Breast epithelium (tissue), 4 donors: Measurements from ENCODE around the gene ABR. TPM values are rescaled to one million over a fixed set of nuclear protein-coding genes. Genes with fewer than 3 reads are reported as not detected.
"Not testable (repeated sequence)": the region's sequence is repeated elsewhere in the genome, so short reads cannot be mapped to it uniquely, and the experiment has no call there.

Experiments used
- DNase-seq, 2 donors: peaks; one replicate each; pipeline ENCODE4 v3.0.0-alpha.2; 2019; ENCODE audit warnings: low spot score in 2 of 2
- H3K27ac ChIP-seq, 2 donors: fragments of 200-600 bp; sonication (generic) in 1 of 2; one replicate each; pipeline ENCODE4 v1.5.1; 2016 to 2019; ENCODE audit warnings: mild to moderate bottlenecking in 1 of 2
- H3K27me3 ChIP-seq, 2 donors: fragments of 200-600 bp; sonication (generic) in 1 of 2; one replicate each; pipeline versions ENCODE4 v1.5.1 to v1.6.0; 2017 to 2019; ENCODE audit warnings: control low read depth in 1 of 2, mild to moderate bottlenecking in 1 of 2
- H3K36me3 ChIP-seq: fragments of 200-600 bp; one replicate; pipeline ENCODE4 v1.5.1; 2019
- H3K4me1 ChIP-seq, 2 donors: fragments of 200-600 bp; sonication (generic); one replicate each; pipeline ENCODE4 v1.5.1; 2016 to 2019; ENCODE audit warnings: control low read depth in 1 of 2
- H3K4me3 ChIP-seq, 3 donors: fragments of 200-600 bp; sonication (generic); 1 replicate in 2 of 3; 2 replicates in 1 of 3; pipeline ENCODE4 v1.5.1; 2016 to 2019; ENCODE audit warnings: mild to moderate bottlenecking in 3 of 3, moderate library complexity in 2 of 3
- H3K9me3 ChIP-seq, 2 donors: fragments of 200-600 bp; sonication (generic) in 1 of 2; one replicate each; pipeline ENCODE4 v1.5.1; 2016 to 2019; ENCODE audit warnings: control low read depth in 1 of 2
- POLR2A ChIP-seq: fragments of 450-650 bp; IDR thresholded peaks from one replicate; pipeline ENCODE4 v1.6.1; 2016; ENCODE audit warnings: antibody characterized with exemption, mild to moderate bottlenecking, moderate library complexity
- POLR2AphosphoS5 ChIP-seq, 3 donors: sonication (generic); formaldehyde crosslinking; IDR thresholded peaks; one replicate each; pipeline ENCODE4 v1.6.1; 2017; ENCODE audit warnings: antibody characterized with exemption in 3 of 3
- intact Hi-C: fragments of 100-400 bp; cut with DNase I; formaldehyde crosslinking; loops from one replicate; pipeline ENCODE4 v1.15.1; 2023; ENCODE audit warnings: low total_unique reads
- total RNA-seq, 3 donors: library from RNA; depleted of rRNA; stranded (reverse); fragments of >200 nt; gene quantifications; one replicate each; pipeline ENCODE4 v1.1.0, GENCODE V29; 2016
- TF ChIP-seq, protein P1 (sequence below), 3 donors: fragments of 450-650 bp; IDR thresholded peaks; one replicate each; pipeline ENCODE4 v1.5.1; 2016 to 2017; ENCODE audit warnings: antibody characterized with exemption in 3 of 3, mild to moderate bottlenecking in 3 of 3, moderate library complexity in 3 of 3

Gene ABR
- total RNA-seq, 3 donors from 2014 or later, result 63.5 to 77.0 (median 75.0) TPM

DNA sequence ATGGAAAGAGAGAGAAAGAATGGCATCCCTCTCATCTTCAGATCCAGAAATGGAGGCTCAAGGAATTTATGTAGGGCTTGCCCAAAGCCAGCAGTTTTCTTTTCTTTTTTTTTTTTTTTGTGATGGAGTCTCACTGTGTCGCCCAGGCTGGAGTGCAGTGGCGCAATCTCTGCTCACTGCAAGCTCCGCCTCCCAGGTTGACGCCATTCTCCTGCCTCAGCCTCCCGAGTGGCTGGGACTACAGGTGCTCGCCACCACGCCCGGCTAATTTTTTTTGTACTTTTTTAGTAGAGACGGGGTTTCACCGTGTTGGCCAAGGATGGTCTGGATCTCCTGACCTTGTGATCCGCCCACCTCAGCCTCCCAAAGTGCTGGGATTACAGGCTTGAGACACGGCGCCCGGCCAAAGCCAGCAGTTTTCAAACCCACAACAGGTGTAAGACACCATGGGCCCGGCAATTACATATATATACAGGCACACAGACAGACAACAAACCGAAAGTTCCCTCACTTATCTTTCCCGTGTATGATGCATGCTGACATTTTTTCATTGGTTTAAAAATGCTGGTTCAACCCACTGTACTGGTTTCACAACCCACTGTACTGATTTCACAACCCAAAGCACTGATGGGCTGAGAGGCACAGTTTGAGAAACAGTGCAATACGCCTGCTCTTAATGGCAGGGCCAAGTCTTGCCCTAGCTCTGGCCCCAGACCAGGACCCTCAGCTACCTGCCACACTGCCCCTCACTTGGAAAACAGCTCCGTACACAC lies 81.6 kb downstream of the ABR start:
- H3K27ac ChIP-seq, result peak overlapping the region; percentile 4 to 20
- TF ChIP-seq POLR2AphosphoS5 (IDR thresholded peaks at IDR 0.05), result peak in 1 of 3 donors; percentile 49
- DNase-seq, intact Hi-C loops, H3K9me3 ChIP-seq, H3K27me3 ChIP-seq, H3K4me1 ChIP-seq, H3K36me3 ChIP-seq: not testable (repeated sequence)
- peak overlapping the region in 1 of 3 donors; percentile 29 for H3K4me3 ChIP-seq

DNA sequence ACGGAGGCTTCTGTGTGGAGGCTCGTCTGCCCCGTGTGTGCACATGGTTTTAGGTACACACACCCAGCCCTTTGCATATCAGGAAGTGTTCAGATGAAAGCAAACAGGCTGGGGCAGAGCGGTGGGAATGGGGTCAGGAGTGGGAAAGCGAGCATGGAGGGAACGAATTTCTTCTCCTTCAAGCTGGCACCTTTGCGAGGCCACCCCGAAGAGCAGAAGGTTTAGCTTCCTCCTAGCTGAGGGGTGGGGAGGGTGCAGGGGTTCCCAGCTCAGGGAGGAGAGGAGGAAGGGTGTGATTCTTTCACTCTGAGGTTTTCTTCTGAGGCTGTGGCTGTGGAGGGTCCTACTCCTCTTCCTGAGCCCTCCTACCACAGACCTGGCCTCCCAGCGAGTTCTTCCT lies 83.6 kb downstream of the ABR start:
- no peak for DNase-seq
- Histone ChIP-seq H3K9me3 (no peaks in the 10 kb centered on the region), H3K27ac (peak overlapping the region; percentile 76 to 89), H3K27me3 (no peaks in the 10 kb centered on the region), H3K4me3 (no peak overlapping the region), H3K36me3 (no peaks in the 10 kb centered on the region), H3K4me1 (peaks cover 9 to 10% of the 10 kb centered on the region in 2 donors)
- TF ChIP-seq POLR2AphosphoS5 (IDR thresholded peaks at IDR 0.05) (no peak), POLR2A (no peak)
- TF ChIP-seq, protein P1, sequence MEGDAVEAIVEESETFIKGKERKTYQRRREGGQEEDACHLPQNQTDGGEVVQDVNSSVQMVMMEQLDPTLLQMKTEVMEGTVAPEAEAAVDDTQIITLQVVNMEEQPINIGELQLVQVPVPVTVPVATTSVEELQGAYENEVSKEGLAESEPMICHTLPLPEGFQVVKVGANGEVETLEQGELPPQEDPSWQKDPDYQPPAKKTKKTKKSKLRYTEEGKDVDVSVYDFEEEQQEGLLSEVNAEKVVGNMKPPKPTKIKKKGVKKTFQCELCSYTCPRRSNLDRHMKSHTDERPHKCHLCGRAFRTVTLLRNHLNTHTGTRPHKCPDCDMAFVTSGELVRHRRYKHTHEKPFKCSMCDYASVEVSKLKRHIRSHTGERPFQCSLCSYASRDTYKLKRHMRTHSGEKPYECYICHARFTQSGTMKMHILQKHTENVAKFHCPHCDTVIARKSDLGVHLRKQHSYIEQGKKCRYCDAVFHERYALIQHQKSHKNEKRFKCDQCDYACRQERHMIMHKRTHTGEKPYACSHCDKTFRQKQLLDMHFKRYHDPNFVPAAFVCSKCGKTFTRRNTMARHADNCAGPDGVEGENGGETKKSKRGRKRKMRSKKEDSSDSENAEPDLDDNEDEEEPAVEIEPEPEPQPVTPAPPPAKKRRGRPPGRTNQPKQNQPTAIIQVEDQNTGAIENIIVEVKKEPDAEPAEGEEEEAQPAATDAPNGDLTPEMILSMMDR (IDR thresholded peaks at IDR 0.05), result no peak
- intact Hi-C loops, result no loop called here

DNA sequence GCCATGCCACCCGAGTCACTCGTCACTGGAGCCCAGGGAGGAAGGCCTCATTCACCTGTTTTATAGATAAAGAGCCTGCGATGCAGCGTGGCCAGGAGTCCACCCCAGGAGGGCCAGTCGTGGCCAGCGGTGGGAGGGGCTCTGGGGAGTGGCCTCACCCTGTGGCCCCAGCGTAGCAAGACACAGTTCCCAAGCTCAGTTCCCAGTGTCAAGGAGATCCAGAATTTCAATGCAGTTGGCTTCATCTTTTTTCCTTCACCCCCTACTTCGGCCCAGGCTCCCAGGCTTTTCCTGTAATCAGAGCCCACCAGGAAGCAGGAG lies 84.0 kb downstream of the ABR start:
- no peaks in the 10 kb centered on the region for H3K9me3 ChIP-seq
- peaks cover 9 to 10% of the 10 kb centered on the region in 2 donors for H3K4me1 ChIP-seq
- peak overlapping the region in 1 of 3 donors; percentile 8 for H3K4me3 ChIP-seq
- H3K27ac ChIP-seq, result peak overlapping the region; percentile 76 to 89
- intact Hi-C loops, result no loop called here
- H3K36me3 ChIP-seq, result no peaks in the 10 kb centered on the region
- no peak for DNase-seq
- H3K27me3 ChIP-seq, result no peaks in the 10 kb centered on the region
- TF ChIP-seq, protein P1 (IDR thresholded peaks at IDR 0.05), result no peak
- TF ChIP-seq POLR2A (no peak), POLR2AphosphoS5 (IDR thresholded peaks at IDR 0.05) (no peak)

DNA sequence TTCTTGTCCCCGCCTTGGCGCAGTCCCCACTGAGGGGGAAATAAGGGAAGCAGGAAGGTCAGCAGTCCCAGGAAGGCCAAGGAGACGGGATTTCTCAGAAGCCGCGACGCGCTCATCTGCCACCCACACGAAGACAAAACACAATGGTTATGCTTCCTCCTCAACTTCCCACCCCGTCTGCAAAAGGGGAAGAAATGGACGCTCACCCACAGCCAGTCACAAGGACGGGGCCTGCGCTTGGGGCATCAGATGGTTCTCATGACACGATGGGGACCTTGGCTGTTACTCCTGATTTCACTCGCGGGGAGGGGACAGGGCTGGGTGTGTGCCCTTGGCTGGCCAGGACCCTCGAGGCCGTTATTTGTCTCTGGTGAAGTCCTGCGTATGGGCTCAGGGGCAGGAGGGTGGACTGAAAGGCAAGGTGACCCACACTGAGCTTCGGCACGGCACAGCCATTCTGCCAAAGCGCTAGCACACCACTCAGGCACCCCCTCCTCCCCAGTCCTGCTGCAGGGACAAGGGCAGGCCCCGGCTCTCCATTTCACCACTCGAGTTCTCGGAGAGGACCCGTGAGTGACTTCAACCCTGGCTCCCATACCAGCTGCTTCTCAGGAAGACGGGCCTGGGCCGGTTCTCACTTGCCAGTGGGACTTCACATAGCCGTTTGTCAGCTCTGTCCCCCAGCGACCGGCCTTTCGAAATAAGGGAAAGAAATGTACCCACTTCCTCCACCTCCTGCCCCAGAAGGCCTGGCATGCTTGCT lies 84.5 kb downstream of the ABR start:
- no peak for TF ChIP-seq POLR2AphosphoS5 (IDR thresholded peaks at IDR 0.05)
- Histone ChIP-seq H3K27ac (peak overlapping the region; percentile 76 to 89), H3K27me3 (no peaks in the 10 kb centered on the region), H3K9me3 (no peaks in the 10 kb centered on the region), H3K4me1 (peaks cover 9 to 10% of the 10 kb centered on the region in 2 donors), H3K36me3 (no peaks in the 10 kb centered on the region), H3K4me3 (peak overlapping the region in 1 of 3 donors; percentile 8)
- DNase-seq, result peak in 1 of 2 donors; percentile 76
- intact Hi-C loops, result no loop called here

DNA sequence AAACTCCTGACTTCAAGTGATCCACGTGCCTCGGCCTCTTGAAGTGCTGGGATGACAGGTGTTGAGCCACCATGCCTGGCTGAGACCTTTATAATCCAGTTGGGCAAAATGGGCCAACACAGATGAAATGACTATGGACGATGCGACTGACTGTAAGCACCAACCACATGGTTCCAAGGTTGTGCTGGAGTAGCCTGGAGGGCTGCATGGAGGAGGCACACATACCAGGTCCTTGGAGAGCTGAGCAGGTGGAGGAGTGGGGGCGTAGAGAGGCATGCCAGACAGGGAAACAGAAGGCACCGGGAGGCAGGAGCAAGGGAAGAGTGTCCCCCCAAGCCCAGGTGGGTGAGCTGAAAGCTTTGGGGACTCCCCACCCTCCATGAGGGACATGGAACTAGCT lies 85.2 kb downstream of the ABR start:
- Histone ChIP-seq H3K36me3 (no peaks in the 10 kb centered on the region), H3K4me1 (peaks cover 9 to 10% of the 10 kb centered on the region in 2 donors), H3K27ac (peak overlapping the region in 1 of 2 donors; percentile 76), H3K4me3 (no peak overlapping the region), H3K9me3 (no peaks in the 10 kb centered on the region), H3K27me3 (no peaks in the 10 kb centered on the region)
- no peak for TF ChIP-seq POLR2A
- TF ChIP-seq, protein P1 (IDR thresholded peaks at IDR 0.05), result no peak
- TF ChIP-seq POLR2AphosphoS5 (IDR thresholded peaks at IDR 0.05), result no peak
- intact Hi-C loops, result no loop called here
- DNase-seq, result no peak

DNA sequence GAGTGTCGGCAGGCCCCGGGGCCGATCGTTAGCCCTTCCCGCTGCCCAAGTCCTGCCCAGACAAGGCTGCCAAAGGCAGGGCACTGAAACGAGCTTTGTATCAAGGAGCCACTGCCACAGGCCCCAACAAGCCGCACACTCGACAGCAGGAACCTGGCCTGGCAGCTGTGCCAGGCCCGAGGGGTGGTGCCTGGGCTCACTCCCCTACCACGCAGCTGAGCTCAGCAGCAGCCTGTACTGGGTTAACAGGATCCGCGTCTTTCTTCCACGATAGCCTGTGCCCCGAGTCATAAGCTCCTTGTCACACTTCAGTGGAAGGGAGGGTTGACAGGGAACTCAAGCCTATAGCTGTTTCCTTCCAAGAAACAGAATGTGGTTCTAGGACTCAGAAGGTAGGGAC lies 87.9 kb downstream of the ABR start:
- Histone ChIP-seq H3K4me1 (peaks cover 9 to 10% of the 10 kb centered on the region in 2 donors), H3K9me3 (no peaks in the 10 kb centered on the region), H3K36me3 (no peaks in the 10 kb centered on the region), H3K27me3 (no peaks in the 10 kb centered on the region), H3K4me3 (peak overlapping the region in 1 of 3 donors; percentile 39), H3K27ac (peak overlapping the region; percentile 89 to 95)
- TF ChIP-seq POLR2A (no peak), POLR2AphosphoS5 (IDR thresholded peaks at IDR 0.05) (no peak)
- TF ChIP-seq, protein P1 (IDR thresholded peaks at IDR 0.05), result no peak
- peak in 1 of 2 donors; percentile 69 for DNase-seq
- intact Hi-C loops, result no loop called here
